H1 (cell line): Measurements from ENCODE around the gene ABL1. TPM values are rescaled to one million over a fixed set of nuclear protein-coding genes. Genes with fewer than 3 reads are reported as not detected.

Experiments used
- EP300 ChIP-seq, 2 experiments: IDR thresholded peaks; 1 replicate in 1 of 2; 2 replicates in 1 of 2; pipeline ENCODE4 v1.6.1; 2011 to 2012; ENCODE audit warnings: low read depth in 2 of 2, low read length in 2 of 2, mild to moderate bottlenecking in 2 of 2, borderline replicate concordance in 1 of 2, inconsistent platforms in 1 of 2, moderate library complexity in 1 of 2
- JUN ChIP-seq: IDR thresholded peaks from 2 replicates; pipeline ENCODE4 v1.6.1; 2011; ENCODE audit warnings: low read depth, mild to moderate bottlenecking, improper control_type of control experiment, low read length
- SP1 ChIP-seq: IDR thresholded peaks from 2 replicates; pipeline ENCODE4 v1.6.1; 2011; ENCODE audit warnings: low read depth, low read length
- polyA plus RNA-seq, 7 experiments: library from polyadenylated mRNA; depleted of rRNA in 3 of 7; stranded (reverse) in 5 of 7; unstranded in 2 of 7; fragments of >200 nt in 5 of 7; fragments of 200-250 nt in 2 of 7; gene quantifications; 1 replicate in 5 of 7; 2 replicates in 1 of 7; 4 replicates in 1 of 7; pipeline versions ENCODE4 v1.2.1 to v1.2.3, GENCODE V29; 2011 to 2013; ENCODE audit warnings: missing spikeins in 2 of 7, mixed read lengths in 2 of 7
- total RNA-seq: library from RNA; stranded (reverse); fragmentation: NEBNext Ultra II Directional; extraction: Animal tissue kit (Norgen Biotek cat#: 25700); gene quantifications from 2 replicates; pipeline ENCODE4 v1.2.1, GENCODE V29; 2021
- TF ChIP-seq, protein P1 (sequence below), 3 experiments: IDR thresholded peaks; 1 replicate in 2 of 3; 2 replicates in 1 of 3; pipeline versions ENCODE4 v1.5.1 to v1.6.1; 2011; ENCODE audit warnings: low read length in 3 of 3, mild to moderate bottlenecking in 3 of 3, inconsistent platforms in 2 of 3, low read depth in 1 of 3, moderate library complexity in 1 of 3; ENCODE audit not compliant: insufficient read depth in 1 of 3; ENCODE audit errors: control extremely low read depth in 1 of 3

ABL1 gene
- total and polyA plus RNA-seq, 2 of the 8 experiments (the other 6 are each of a cell fraction or from before 2014, with no cell fraction given), result 35.3 to 104 TPM

GRCh38 chr9:130849356-130849755 is 14.3 kb downstream of the ABL1 start (continued):
- TF ChIP-seq, protein P1, sequence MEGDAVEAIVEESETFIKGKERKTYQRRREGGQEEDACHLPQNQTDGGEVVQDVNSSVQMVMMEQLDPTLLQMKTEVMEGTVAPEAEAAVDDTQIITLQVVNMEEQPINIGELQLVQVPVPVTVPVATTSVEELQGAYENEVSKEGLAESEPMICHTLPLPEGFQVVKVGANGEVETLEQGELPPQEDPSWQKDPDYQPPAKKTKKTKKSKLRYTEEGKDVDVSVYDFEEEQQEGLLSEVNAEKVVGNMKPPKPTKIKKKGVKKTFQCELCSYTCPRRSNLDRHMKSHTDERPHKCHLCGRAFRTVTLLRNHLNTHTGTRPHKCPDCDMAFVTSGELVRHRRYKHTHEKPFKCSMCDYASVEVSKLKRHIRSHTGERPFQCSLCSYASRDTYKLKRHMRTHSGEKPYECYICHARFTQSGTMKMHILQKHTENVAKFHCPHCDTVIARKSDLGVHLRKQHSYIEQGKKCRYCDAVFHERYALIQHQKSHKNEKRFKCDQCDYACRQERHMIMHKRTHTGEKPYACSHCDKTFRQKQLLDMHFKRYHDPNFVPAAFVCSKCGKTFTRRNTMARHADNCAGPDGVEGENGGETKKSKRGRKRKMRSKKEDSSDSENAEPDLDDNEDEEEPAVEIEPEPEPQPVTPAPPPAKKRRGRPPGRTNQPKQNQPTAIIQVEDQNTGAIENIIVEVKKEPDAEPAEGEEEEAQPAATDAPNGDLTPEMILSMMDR (IDR thresholded peaks at IDR 0.05; ENCODE audit: control extremely low read depth in 1 of 3, insufficient read depth in 1 of 3, low read depth in 1 of 3, low read length in 3 of 3), result no peak
- TF ChIP-seq SP1 (no peak), JUN (no peak), EP300 (IDR thresholded peaks at IDR 0.05; ENCODE audit: borderline replicate concordance in 1 of 2, low read depth in 2 of 2, low read length in 2 of 2) (no peak)
